Stimulated activated CD4-positive, alpha-beta T cell treated with anti-CD3 and anti-CD28 coated beads, Interleukin-15, amount 100 ng/mL, for 1 hour (primary cell): Measurements from ENCODE around the gene PTPRD.
"Not testable (repeated sequence)": the region's sequence is repeated elsewhere in the genome, so short reads cannot be mapped to it uniquely, and the experiment has no call there.

ENCODE experiments used
- DNase-seq, 2 donors: peaks; one replicate each; pipeline ENCODE4 v3.0.0-alpha.2; 2020; ENCODE audit warnings: low read depth in 1 of 2, low spot score in 1 of 2

PTPRD gene

DNA sequence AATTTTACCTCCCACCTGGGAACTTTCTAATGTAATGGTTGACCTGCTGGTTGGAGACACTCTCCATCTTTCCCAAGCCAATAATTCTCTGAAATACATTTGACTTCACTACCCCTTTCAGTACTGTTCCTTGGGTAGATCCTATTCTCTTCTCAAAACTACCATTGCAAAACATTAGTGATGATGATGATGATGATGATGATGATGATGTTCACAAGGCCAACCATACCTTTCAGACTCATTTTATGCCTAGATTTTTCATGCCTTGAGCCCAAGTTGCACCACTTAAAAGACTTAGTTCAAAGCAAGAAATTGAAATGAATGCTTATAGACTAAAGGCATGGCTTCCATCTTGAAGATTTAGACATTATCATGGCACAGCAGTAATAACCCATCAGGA lies 1672.2 kb downstream of the PTPRD start:
- no peak for DNase-seq

DNA sequence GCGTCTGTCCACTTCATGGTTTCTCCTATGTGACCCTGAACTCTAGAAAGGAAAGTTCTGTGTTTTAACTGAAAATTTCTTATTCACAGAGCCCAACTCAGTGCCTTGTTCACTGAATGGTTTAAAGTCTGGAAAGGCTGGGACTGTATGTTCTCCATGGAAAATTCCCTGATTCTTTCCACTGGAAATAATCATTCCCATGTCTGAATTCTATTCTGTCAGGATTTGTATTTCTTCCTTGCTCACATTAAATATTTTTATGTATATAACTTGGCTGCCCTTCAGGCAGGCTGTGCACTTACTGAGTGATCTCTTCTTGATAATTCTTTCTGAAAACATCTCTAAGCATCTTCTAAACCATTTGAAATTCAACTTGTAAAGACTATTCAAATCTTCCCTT lies 1686.3 kb downstream of the PTPRD start:
- DNase-seq, result no peak

DNA sequence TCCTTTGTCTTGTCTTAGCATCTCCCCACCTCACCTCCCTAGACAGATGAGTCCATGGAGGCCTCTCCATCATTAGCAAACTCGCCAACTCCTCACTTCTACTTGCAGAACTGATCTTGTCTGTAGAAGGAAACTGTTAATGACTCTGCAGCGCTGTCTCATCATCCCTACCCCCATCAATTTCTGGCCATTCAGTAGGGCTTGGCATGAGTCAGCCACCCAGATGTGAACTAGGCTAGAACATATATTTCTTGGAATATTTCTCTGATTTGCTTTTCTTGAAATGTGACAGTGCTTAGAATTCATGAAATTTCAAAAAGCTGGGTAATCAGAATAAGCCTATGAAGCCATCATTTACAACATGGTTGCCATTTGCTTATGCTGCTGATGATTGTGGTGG lies 1688.2 kb downstream of the PTPRD start:
- DNase-seq, result no peak

DNA sequence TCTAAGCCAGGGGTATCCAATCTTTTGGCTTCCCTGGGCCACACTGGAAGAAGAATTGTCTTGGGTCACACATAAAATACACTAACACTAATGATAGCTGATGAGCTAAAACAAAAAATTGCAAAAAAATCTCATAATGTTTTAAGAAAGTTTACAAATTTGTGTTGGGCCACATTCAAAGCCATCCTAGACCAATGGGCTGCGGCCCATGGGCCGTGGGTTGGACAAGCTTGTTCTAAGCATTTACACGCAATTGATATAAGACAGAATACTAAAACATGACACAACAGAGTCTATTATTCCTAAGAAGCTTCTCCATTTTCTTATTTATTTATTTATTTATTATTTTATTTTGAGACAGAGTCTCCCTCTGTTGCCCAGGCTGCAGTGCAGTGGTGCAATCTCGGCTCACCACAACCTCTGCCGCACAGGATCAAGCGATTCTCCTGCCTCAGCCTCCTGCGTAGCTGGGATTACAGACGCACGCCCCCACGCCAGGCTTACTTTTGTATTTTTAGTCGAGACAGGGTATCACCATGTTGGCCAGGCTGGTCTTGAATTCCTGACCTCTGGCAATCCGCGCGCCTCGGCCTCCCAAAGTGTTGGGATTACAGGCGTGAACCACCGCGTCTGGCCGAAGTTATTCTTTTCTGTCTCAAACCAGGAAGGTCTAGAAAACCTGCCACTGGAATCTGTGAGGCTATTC lies 1692.2 kb downstream of the PTPRD start:
- not testable (repeated sequence) for DNase-seq

DNA sequence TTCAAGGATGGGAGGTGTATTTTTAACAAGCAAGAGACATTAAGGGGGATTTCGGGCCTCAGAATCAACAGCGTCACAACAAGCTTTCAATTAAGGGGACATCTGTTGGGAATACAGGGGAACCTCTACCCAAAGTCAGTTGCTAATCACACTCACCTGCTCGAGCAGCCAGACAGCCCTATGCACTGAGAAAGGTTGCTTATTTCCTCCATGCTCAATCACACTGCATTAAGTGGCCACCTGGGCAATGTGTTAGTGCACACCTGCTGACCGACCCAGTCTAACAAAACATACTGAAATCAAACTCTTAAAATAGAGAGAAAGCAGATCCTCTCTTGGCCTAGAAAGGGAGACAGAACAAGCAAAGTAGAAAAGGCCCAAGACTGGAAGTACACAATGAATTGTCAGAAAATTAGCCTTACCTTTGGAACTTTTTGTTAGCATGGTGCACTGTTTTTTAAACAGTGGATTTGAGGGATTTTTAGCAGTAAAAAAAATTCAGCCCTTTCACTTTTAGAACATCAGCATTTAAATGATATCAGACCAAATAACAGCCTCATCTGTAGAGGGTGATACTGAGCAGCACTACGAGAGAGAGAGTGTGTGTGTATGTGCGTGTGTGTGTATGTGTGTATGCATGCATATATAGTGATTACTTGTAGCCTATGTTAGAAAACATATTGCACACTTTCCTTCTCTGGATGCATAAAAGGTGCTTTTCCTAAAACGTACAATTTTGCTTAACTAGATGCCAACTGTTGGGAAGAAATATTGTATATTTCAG lies 1694.7 kb downstream of the PTPRD start:
- DNase-seq, result no peak

DNA sequence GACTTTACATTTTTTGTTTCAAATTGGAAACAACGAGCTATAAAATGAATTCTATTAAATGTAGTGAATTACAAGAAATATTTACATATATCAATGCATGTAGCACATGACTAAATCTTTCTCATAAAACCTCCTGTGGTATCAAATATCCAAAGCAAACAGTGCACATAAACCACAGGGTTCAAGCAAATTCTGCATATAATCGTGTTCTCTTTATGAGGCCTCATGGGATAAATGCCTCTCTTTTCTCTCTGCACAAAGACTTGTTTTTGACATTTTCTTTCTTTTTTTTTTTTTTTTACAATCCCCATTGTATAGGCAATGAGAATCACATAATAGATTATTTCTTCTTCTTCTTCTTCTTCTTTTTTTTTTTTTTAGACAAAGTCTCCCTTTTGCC lies 1696.0 kb downstream of the PTPRD start:
- no peak for DNase-seq

DNA sequence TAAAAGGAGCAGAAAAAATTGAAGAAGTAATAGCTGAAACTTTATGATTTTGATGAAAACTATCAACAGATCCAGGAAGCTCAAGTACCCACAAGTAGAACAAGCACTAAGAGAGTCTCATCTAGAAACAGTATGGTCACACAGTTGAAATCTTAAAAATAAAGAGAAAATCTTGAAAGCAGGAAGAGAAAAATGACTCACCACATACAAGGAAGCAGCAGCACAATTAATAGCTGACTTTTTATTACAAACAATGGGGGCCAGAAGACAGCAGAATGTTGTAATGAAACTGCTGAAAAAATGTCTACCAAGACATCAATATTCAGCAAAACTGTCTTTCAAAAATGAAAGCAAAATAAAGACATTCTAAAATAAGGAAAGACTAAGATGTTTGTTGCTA lies 1704.9 kb downstream of the PTPRD start:
- no peak for DNase-seq

DNA sequence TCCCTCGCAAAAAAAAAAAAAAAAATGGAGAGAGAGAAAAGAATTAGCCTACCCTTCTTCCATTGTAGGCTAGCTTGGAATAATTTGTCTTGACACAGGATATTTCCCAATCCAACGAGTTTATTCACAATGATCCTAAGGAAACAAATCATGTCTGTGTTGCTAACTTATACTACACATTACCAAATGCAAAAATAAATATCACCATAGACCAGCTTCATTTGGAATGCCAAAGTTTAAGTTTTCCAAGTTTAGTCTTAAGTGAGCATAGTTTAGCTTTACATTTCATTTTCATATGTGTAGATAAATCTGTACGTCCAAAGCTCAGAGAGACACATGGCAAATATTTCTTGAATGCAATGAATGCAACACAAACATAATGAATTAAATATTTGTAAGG lies 1707.1 kb downstream of the PTPRD start:
- no peak for DNase-seq

DNA sequence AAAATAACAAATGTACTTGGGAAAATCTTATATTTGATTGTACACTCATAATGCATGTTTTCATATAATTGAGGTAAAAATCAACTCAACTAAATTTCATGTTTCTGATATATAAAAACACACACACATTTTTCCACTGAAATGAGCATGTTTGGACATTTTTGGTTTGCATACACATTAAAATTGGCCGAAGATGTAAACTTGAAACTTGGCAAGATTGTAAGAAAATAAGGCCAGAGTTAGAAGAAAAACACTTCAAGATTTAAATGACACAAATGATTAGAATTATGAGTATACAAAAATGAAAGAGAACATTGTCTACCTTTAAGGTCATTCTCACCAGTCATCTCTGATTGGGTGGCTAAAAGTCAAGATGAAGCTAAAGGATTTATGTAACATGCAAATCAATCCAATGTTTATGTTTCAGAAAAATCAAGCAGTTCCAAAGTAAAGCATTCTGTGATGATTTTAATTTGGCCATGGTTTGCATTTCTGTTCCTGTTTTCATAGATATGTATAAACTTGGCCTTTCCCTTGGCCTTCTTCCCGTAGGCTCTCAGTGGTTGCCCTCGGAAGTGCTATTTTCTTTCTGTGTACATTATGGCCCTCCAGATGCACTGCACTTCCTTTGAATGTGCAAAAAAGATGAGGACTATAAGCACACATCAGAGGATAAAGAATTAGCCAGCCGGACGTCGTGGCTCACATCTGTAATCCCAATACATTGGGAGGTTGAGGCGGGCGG lies 1707.9 kb downstream of the PTPRD start:
- DNase-seq, result no peak

DNA sequence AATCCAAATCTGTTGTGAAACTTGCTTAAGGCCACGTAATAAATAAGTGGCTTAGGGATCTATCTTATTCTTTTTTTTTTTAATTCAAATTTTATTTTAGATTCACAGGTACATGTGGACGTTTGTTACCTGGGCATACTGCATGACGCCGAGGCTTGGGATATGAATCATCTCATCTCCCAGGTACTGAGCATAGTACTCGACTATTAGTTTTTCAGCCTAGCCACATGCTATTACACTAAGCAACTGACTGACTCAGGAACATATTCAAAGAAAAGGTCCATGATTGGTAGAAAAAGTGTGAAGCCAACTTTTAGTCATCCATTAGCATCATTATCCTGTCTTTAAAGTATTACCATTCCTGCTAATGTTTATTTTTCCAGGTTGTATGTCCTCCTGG lies 1709.7 kb downstream of the PTPRD start:
- DNase-seq, result no peak

DNA sequence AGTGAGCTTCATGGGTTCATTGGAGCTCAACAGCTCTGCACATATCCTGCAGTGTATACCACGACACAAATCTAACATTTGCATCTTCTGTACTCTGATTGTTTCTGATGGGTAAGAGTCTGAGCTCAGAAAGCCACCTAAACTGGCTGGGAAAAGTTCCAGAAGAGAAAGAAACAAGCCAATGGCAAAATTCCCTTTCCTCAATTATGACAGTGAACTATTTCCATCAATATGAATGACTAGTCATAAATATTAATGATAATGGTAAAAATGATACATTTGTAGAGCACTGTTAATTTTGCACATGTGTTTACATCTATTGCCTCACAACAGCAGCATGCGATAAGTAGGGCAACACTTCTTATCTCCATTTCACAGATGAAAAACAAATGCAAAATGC lies 1711.7 kb downstream of the PTPRD start:
- no peak for DNase-seq

DNA sequence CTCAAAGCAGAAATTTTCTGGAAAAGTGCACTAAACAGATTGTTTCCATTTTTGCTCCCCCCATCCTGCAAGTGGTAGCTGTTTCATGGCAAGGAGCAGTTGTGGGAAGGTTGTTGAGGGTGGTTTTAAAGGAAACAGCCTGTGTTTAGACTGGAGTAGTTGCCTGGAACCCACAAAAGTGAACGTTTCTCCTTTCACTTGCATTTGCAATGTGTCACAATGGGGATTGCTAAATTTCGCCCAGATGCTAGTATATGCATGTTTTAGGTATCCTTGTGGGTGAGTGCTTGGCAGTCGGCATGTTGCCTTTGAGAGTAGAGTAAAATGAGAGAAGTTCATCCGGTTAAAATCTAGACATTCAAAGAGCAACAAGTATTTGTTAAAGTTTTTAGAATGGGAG lies 1713.3 kb downstream of the PTPRD start:
- DNase-seq, result no peak

DNA sequence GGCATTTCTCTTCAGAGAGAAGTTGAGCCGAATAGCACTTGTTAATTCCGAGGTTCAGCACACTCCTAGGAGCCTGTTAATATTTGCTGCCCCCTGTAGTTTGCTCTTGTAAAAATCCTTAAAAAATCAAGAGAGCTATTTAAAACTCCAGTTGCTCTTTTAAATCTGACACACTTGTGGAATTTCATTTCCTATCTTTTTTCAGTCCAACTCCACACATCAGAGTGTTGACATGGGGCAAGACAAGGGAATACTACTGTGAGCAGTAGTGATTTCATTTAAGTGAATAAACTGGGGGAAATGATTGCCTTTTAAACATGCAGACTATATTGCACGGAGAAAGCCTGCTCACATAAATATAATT lies 1717.0 kb downstream of the PTPRD start:
- DNase-seq, result no peak

DNA sequence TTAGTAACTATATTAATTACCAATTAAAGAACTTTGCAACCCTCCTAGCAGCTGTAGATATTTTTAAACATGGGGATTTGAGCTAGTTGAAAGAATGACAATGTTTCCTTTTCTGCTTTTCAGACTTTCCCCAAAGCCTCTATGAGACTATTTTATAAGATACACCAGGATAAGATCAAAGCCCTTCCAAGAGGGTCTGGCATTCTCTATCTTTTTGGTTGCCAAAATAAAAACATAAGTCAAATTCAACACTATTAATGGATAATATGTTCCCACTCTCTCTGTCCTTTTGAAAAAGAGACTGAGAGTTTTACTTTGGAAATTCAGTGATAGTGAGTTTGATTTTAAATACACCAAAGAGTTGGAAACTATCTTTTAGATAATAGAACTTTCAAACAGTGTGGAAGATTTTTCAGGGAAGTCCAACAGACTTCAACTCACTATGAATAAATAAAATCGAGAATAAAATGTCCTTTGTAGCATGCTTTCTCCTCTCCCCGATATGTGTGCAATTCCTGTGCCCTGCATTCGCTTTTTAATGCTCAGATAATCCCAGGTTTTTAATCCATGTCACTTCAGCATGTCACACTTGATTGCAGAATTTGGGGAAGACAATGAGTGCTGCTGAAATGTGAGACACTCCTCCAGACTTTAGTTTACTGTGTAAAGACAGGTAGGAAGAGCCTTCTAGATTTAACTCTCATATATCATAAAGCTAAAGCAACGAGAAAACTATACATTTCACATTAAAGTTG lies 1717.5 kb downstream of the PTPRD start:
- DNase-seq, result no peak

DNA sequence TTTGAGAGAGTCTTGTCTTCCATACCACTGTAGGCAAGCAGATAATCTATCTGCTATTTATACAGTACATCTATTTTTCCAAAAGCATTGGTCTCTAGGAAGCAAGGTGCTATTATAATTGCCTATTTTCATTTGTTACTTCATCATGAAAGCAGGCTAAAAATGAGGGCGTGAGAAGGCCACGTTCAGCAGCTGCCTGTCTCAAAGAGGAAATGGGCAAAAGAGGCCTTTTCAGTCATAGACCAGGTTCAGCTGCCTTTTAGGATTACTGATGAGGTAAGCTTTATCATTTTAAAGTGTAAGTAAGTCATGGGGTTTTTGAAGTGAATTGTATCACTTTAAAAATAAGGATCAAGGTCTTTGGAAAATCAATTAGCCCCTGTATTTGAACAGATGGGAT lies 1722.1 kb downstream of the PTPRD start:
- DNase-seq, result no peak

DNA sequence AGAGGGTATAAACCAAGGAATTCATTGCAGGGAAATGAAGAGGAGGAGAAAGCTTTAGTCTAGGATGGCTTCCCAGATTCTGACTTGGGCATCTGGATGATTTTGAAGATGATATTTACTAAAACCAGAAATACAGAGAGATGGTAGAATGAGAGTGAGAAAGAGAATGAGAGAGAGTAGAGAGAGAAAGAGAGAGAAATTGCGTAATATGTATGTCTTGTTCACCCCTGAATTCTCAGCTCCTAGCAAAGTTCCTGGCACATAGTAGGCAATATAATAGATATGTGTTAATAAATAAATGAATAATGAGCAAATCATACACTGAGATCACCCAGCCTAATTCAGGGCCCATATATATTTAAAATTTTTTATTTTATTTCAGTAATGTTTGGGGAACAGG lies 1723.7 kb downstream of the PTPRD start:
- DNase-seq, result no peak

DNA sequence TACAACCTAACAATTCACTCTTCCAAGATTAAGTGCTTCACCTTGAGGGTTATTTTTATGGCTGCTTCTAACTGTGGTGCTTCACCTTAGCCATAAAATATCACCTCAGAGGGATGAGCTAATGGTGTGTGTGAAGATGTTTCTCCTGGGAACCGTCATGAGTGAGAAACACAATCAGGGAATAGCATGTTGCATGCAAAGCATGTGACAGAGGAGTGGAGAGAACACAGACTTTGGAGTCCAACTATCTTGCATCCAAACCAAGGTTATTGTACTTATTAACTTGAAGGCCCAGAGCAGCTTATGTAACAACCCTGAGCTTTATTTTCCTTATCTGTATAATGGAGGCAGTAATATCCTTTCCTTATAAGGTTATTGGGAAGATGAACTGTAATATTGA lies 1724.2 kb downstream of the PTPRD start:
- no peak for DNase-seq

DNA sequence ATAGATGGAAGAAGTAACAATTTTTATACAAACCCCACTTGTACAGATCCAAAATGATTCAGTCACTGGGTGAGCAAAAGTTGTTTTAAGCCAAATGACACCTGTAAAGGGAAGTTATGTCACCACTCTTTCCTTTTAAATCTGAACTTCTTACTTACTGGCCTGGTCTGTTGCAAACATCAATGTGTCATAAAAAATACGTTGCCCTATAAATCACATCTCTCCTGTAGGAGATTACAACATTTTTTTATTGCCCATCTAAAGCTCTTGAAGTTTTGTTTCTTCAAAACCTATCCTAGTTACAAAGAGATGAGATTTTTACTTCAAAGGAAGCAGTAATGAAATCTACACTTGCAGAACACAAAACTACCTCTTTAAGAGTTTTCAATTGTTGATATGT lies 1725.4 kb downstream of the PTPRD start:
- DNase-seq, result no peak

DNA sequence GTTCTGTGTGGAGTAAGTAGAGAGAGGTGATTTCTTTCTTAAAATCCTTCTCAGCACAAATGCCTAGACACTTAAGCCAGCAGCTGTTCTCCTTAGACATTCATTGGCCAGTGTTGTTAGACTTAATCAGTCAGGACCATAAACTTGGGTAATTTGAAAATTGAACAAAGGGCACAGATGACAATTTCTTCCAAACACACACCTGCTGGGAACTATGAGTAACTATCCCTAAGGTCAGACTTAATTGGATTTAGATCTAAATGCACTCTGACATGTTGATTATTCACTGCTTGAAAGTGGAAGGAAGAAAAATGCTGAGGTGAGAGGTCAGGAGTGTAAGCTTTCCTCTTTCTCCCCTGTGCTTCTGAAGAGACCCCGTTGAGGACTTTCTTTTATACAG lies 1729.5 kb downstream of the PTPRD start:
- DNase-seq, result no peak

DNA sequence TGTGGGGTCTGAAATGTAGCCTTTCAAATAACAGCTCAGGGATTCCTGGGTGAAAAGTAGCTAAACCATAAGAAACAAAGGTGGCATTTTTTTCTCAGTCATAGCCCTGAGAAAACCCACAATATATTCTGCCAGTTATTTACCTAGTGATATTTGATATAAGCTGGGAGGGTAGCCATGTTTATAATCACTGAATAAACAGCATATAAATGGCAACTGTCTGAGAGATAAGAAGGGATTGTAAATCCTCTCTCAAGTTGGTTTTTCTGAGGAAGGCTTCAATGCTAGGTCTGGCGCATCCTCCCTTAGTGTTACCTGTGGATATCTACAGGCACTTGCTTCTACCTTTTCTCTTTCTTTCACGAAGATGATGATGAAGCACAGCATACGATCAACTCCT lies 1732.7 kb downstream of the PTPRD start:
- no peak for DNase-seq

DNA sequence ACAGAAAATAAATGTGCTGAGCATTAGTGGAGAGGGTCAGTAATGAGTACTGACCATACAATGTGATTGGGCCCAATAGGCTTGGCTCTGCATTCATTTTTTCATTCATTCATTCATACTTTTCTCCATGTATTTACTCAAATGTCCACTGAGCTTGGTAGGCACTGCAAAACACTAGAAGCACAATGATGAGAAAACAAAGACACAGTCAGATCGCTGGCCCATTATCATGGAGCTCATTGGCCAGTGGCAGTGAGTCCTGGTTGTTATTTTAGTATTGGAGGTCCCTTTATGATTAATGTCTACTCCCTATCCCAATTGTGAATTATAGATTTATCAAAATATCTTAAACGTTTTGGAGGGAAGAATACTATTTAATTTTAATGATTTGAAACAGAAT lies 1733.5 kb downstream of the PTPRD start:
- no peak for DNase-seq
